Right forelimb (tissue), 1 donor: ENCODE results near the gene ITSN1.

ENCODE experiments used
- DNase-seq: peaks from one replicate; pipeline ENCODE4 v3.0.0-alpha.2; 2018

Gene ITSN1

GRCh38 chr21:33939226-33939625 lies 296.9 kb downstream of the ITSN1 start:
- no peak for DNase-seq

GRCh38 chr21:33940164-33940880 lies 298.0 kb downstream of the ITSN1 start:
- DNase-seq = no peak

GRCh38 chr21:33940881-33941245 lies 298.6 kb downstream of the ITSN1 start:
- DNase-seq = no peak

GRCh38 chr21:33942426-33942825 lies 300.1 kb downstream of the ITSN1 start:
- no peak for DNase-seq

GRCh38 chr21:33943293-33943692 lies 301.0 kb downstream of the ITSN1 start:
- no peak for DNase-seq

- no peak for DNase-seq
These were observed 302.0 kb downstream of the ITSN1 start for GRCh38 chr21:33944185-33944763.

- no peak for DNase-seq
These were observed 303.5 kb downstream of the ITSN1 start for GRCh38 chr21:33945652-33946270.

GRCh38 chr21:33947451-33948095 lies 305.3 kb downstream of the ITSN1 start:
- no peak for DNase-seq

- DNase-seq = no peak
These were observed 306.0 kb downstream of the ITSN1 start for GRCh38 chr21:33948096-33948950.

GRCh38 chr21:33948951-33949444 lies 306.7 kb downstream of the ITSN1 start:
- DNase-seq = no peak
